EL (cell line): ENCODE results near the gene LHX2.
A peak's percentile ranks its signal among the peaks of the same experiment; 100 is the strongest.

Experiments
- DNase-seq: peaks from one replicate; pipeline ENCODE4 v3.0.0-alpha.2; 2016

The LHX2 gene

DNA sequence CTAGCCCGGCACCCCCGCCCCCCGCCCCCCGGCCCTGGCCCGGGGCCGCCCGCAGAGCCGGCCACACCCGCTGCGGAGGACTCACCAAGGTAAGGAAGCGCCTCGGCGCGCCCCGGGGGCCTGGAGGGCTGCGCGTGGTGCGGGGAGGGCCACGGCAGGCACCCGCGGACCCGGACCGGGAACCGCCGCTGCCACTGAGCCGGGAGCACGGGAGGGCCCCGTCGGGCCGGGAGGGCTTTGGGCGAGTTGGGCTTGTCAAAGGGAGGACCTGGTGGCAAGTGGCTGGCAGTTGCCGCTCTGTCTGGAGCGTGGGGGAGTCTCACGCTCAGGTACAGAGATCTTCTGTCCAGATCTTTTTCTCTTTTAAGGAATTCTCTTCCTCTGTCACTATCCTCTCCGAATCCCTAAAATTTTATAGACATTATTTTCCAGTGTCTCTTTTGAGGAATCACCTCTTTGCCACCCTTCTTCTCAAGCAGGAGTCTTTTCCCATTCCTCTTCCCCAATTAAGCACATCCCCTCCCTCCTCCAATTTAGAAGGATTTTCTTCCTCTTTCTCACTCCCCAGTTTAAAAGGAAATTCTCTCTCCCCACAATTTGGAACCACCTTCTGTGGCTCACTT lies 11.3 kb upstream of the LHX2 start:
- no peak for DNase-seq

DNA sequence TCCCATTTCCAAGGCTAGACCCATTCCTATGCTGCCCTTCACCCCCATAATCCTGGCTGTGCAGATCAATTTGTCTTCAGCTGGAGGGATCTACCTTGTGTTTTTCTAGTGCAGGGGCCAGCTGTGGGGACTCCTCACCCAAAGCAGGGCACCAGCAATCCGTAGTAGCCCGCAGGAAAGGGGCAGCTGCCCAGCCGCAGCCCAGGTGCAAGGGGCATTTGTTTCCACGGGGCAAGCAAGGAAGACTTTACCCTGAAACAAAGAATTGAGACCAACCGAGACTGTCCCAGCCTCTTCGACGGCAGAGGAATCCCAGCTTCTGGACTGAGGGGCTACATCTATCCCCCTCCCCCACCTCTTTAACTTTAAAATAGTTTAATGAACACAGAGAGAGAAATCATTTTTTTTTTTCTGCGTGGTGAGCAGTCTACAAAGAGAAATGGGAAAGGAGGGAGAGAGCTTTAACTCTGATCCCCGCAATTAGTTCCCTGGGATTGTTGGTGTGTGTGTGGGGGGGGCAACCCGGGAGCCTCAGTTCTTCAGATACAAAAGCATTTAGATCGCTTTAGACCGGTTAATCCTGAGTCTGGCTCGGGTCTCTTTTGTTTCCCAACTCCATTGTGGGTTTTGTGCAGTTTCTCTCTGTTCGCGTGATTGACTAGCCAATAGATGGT lies 10.6 kb upstream of the LHX2 start:
- DNase-seq = no peak

DNA sequence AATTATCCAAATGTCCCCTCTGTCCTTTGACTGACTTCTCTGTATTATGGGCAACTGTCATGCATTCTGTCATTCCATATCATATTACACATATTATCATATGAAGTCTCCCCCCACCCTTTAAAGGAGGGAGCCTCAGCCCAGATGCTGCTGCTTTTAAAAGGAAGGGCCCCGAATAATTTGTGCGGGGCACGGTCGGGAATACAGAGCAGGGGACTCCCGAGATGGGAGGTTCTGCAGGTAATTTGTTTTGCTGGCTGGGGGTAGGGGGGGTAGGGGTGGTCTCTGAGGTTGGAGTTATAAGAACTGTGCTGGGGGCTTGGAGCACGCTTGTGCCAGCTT lies 10.1 kb upstream of the LHX2 start:
- DNase-seq = no peak

DNA sequence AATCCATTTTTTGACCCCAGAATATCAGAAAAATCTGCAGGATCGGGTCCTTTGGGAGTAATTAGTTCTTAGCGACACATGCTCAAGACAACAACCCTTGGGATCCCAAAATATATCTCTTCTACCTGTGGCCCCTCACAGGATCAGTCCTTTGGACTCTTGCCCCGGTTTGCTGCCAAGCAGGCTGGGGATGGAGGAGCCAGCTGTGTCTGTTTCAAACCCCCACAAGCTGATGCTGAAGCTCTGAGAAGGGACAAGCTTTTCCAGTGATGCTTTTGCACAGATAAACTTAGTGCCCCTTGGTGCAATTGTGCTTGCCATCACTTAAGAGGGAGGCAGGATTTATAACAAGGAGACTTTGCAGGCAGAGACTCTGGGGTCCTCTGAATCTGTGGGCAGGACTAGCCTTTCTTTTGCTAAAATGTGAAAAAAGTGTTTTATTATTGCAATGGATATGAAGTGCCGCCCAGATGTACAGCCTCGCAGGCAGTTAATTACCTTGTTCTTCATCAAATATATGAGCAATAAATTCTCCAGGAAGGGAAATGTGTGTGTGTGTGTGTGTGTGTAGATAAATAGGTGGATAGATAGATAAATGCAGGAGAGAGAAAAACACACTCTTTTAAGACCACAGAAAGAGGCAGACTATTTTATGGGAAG lies 9.6 kb upstream of the LHX2 start:
- no peak for DNase-seq

DNA sequence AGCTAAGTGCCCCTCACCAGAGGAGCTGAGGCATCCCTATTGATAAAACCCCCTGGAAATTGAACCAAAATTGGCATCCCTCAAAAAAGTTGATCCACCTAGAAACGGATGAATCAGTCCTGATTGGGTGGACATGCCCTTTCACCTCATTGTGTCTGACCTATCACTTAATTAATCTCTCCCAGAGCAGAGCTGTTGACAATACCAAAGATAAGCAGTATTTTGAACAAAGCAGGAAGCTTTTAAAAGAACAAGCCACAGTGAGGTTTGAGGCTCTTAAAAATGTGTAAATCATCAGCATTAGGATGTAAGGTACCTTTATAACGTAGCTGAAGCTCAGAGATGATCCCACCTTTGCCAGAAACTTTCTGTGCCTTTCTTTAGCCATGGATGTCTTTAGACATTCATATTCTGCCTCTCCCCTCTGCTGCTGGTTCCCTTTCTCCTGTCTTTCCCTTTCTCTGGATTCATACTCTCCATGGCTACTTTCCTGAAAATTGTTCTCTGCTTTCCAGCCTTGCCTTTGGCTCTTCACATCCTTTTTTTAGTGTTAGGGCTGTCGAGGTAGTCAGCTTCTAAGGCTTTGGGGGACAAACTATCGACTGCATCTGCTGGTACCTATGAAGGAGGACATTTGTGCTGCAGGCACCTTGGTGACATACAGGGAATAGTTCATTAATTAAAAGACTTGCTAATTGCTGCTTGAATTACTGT lies 7.8 kb upstream of the LHX2 start:
- DNase-seq = no peak

DNA sequence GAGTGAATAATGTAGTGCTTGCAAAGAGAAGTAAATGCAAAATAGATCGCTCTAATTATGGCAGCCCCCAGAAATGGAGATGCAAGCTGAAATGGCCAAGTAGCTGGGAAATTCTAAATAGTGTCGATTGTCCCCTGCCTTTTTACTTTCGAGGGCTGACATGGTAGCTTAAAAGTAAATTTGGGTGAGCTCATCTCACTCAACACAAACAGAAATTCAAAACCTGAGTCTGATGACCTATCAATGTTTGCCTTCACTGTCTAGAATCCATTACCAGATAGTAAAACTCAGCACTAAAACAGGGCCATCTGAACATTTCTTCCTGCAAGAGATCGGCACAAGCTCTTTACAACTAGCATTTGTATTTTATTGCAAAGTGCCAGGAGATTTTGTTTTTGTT lies 7.0 kb upstream of the LHX2 start:
- DNase-seq = no peak

DNA sequence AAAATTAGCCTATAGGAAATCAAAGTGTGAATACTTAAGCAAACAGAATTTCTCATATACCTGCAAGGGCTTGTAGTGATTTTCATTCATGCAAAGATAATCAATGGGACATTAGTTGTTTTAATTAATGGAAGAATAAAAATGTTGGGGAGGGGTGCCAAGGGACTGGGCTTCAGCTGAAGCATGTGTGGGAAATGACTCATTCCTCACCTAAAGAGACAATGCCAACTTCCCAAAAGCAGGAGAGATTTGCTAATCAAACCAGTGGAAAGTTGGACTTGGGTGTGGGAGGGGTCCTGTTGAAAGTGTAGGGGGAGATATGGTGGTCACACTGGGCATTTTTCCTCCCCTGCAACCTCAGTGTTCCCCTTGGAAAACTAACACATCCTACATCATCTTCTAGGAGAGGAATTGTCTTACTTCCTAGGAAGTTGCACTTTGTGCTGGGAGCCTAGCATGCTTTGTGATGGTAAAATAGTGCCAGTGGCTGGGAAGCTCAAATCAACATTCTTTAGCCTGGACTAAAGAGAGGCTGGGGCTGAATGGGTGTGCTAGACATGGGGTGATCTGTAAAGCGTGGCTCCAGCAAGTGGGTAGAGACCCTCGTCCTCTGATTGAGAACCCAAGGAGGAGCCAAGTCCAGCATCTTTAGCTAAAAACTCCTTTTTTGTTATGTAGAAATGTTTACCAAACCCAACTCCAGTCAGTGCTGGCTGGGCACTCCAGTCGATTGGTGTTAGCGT lies 6.4 kb upstream of the LHX2 start:
- DNase-seq = no peak

DNA sequence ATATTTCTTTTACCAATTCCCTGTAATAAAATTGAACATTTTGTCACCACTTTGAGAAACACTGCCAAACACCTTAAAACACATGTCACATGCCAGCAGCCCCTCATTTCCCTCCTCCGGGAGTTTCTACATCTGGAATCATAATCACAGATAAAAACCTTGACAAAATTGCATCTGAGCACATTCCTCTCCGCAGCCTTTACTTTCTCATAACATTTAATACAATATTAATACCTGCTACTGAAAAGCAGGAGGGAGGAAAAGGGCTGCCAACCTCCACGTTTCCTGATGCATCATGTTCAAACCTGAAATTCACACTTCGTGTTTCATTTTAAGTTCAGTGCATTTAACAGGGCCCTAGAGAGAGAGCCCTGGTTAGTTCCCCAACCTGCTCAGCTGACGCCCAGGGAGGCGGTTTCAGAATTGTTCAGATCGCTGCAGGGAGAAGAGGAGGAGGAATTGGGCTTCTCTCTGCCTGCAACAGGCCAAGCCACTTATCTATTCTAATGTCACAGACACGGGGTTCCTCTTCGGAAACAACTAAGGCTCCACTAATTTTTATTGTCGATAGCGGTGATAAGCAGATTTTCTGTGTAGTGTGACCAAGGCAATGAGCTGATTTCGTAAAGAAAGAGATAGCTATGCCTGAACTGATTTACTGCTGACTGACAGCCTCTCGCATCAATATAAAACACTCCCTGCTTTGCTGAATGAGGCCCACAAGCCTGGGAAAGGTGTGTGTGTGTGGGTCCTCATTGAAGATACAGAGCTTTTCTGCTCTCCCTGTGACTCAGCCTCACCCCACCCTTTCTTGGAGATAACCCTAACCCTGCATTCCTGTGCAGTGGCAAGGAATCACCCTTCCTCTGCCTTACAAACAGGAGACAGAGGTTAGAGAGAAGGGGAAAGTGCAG lies 4.9 kb upstream of the LHX2 start:
- no peak for DNase-seq

DNA sequence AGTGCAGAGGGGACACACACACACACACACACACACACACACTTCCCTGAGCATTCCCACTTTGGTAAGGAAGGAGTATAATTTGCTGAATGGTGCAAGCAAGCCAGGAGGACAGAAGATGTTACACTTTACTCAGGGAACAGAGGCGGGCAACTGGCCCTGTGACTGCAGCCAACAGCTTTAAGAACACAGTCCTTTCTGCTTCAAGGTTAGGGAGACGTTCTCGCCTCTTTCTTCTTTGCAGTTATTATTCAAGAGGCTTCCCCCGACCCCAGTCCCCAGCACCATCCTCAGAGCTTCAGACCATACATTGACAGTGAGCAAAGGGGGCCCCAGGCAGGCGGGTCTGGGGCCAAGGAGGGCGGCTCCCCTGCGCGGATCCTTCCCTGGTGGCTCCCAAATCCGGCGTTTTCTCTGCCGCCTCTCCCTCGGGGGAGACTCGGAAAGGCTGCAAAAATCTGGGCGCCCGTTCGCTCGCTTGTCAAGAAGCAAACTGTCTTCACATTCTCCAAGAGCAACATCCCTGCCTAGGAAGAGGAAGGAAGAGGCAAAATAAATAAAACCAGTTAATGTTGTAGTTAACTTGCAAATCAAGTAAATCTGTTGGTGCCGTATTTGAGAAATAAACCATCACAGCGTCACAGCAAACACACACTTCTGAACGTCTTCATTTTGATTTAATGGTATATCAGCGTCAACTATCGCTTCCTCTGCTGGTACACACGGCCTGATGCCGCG lies 3.8 kb upstream of the LHX2 start:
- DNase-seq = no peak

DNA sequence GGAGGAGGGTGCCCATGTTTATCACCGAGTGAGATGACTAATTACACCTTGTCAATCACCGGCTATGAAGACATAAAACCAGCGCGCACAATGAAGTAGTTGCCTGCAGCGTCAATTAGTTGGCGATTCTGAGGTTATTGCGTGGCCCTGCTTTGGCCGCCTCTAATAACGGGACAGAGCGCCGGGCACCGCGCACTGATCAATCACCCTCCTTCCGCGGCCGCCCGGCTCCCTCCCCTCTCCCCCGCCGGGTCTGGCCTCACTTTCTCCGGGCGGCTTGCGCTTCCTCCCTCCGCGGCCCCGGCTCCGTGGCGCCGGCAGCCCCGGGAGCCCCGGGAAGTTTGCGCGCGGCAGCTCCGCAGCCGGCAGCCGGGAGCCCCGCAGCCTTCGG lies 3.3 kb upstream of the LHX2 start:
- DNase-seq = no peak

DNA sequence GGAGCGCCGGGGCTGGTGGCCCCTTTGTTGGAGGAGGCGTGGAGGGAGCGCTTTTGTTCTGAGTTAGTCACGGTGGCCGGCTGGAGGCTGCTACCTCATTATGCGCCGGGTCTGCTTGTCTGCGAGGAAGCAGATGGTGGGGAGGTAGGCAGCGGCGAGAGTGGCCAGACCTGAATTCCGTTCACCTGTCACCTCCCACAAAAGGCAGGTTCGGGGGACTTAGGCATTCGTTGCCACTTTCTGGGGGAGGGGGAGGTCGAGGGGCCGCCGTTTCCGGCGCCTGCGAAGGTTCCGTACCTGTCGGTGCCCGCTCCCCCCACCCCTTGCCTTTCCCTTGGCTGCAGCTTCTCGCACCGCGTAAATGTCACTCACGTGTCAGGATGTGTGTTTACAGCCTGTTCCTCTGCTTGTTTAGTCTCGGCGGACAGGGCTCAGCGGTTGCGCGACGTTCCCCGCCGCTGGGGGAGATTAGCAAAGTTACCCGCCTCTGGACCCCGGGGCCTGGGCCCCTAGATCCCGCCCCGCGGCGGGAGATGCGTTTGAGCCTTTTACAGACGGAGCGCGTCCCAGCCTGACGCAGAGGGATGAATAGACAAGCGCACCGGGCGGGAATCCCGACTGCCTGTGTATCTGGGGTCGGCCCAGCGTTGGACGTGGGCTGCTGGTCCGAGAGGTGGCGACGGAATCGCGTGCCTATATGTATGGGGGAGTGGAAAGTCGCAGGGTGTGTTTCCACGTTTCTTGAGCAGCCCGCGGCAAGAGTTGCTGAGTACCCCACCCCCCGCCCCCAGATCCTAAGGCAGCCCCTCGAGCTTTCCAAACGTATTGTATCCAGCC lies 2.7 kb upstream of the LHX2 start:
- no peak for DNase-seq

DNA sequence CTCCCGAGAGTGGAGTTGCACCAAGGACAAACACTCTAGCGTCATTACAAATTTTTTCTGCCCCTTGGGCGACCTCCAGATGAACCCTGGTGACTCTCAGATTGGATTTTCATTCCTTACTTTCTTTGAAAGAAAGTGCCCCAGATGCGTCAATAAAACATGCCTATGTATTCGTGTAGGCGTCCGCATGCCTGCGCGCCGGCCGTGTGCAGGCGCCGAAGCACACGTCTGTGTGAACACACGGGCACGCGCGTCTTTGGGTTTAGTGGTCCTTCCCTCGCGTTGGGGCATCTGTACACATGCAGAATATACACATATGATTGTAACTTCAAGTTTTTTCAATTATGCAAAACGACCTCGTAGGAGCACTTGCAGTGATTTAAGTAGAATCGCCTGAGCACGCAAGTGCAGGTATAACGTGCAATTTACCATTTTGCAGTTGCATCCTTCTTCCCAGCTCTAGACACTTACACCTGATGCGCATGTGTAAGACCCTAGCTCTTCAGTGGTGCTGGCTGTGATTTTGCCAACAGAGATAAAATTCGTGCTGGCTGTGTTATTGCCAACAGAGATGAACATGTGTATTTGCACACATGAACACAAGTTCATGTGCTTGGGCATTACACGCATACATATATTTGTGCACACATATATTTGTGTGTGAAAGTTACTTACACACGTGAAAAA lies 1.9 kb upstream of the LHX2 start:
- DNase-seq = no peak

DNA sequence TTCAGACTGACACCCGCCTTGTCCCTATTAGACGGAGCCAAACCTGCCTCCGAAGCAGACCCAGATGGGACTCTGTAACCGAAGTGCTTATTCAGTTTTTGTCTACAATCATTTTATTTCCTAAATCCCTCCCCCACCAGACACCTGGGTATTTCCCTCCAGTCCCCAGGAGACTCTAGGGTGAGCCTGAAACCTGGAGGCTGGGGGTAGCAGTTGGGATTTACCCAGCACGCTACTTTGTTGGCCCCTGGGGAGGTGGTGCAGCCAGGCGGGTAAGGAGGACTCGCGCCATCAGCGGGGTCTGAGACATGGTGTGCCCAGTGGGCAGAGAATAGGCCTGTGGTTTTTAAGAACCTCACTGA lies 1.3 kb upstream of the LHX2 start:
- DNase-seq = no peak

DNA sequence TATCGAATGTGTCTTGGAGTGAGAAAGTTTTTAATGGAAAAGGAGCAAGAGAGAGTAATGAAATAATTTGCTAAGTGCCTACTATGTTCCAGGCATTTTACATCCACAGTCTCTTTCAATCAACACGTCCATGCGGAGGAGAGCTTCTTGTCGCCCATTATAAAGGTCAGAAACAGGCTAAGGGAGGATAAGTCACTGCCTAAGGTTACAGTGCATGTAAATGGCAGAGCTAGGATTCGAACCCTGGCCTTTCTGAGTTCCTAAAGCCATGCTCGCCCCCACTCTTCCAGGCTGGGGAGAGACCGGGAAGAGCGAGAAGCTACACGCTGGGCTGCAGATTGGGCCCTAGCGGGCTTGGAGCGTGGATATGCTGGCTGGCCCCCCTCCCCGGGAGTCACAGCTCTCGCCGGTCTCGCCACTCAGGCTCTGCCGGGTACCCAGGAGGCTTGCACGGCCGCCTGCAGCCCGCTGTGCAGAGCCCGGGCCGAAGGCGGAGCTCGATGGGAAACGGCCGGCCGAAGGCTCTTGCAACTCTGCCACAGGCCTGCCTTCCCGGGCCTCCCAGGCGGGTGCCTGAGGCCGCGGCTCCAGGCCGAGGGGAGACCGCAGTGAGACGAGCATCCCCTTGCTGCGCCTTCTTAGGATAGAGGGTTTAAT lies 775 bp upstream of the LHX2 start:
- DNase-seq = peak; percentile 47

DNA sequence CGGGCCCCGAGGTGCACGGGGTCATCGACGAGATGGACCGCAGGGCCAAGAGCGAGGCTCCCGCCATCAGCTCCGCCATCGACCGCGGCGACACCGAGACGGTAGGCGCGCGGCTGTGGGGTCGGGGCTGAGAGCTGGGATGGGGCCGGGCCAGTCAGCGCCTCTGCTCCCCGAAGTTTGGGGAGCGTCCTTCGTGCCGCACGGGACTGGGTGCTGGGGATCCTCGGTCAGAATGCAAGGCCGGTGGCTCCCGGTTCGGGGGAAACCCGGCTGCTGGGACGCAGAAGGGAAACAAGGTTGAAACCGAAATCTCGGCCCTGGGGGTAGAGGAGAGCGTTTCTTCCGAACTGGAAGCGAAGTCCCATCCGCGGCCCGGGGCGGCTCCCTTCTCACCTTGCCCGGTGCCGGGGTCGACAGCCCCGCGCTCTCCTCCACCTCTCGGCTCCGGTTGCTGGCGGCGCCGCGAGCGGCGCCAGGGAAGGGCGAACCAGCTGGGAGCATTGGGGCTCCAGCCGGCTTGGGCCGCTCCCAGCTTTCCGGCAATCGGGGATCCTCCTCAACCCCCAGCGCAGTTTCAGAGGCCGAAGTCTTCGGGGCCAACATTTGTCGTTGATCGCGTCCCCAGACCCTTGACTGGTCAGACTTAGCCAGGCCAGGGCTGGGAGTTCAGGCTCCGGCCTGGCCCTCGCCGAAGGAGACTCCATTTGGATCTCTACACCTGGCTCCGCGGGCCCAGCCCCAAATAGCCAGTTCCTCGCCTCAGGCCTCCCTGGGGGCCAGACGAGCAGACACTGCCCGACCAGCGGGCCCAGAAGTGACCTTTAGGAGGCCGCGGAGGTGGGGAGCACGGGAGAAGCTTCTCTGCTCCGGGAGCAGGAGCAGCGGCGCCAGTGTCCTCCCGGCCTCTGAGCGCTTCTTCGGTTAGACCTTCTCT lies 1.1 kb downstream of the LHX2 start:
- DNase-seq = no peak

DNA sequence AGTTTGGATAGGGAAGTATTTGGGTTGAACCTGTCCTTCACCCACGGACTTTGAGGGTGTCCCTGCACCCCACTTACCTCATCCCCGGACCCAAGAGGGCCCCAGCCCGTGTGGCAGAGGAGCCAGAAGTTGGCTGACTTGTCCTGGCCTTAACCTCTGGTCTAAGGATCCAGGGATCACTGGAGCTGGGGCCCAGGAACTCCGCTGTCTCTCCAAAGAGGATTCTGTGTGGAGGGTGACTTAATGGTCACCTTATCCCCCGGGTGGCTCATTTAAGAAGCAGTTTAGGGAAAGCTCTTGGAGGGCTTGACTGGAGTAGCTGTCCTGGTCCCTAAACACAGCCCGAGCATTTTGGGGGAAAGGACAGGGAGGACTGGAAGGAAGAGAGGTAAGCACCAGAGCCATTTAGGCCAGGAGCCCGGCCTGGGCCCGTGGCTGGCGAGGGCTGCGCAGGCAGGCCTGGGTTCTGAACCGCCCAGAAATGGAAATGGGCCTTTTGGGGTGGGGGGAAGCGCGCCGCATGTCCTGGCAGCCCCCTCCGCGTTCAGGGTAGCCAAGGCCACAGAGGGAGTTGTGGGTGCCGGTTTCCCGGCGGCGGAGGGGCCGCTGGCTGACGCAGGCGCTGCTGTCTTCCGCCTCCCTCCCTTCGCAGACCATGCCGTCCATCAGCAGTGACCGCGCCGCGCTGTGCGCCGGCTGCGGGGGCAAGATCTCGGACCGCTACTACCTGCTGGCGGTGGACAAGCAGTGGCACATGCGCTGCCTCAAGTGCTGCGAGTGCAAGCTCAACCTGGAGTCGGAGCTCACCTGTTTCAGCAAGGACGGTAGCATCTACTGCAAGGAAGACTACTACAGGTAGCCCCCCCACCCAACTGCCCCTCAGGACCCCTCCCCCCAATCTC lies 2.0 kb downstream of the LHX2 start:
- DNase-seq = no peak
